ENCODE measurements around the gene PPRC1. TPM values are rescaled to one million over a fixed set of nuclear protein-coding genes. Genes with fewer than 3 reads are reported as not detected.

Gene PPRC1
- total and polyA plus RNA-seq, 10 donors: 12.1 to 52.5 (median 26.5) TPM

DNA sequence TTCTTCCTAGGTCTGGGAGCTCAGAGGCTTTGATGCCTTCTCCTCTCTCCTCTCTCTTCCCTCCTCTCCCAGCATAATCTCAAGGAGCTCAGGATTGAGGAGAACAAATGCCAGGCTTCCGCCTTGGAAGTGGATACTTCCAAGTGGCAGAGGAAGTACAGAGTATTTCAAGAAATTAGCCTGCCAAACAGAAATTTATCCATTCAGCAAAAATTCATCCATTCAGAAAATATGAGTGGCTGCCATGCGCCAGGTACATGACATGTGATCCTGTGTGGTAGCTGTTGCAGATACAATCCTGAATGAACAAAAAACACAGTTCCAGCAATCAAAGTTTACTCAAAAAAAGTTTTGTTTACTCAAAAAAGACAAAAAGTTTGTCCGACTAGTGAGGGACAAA, 37.8 kb downstream of the PPRC1 start:
- Histone ChIP-seq H3K27ac (no peak overlapping the region), H3K27me3 (replicated peaks in 1 of 7) (no peaks in the 10 kb centered on the region), H3K36me3 (no peaks in the 10 kb centered on the region), H3K4me1 (peaks cover 6 to 31% (median 14%) of the 10 kb centered on the region in 6 donors), H3K9me3 (no peaks in the 10 kb centered on the region), H3K4me3 (no peak overlapping the region)
- no peak for DNase-seq
- TF ChIP-seq, protein P1, sequence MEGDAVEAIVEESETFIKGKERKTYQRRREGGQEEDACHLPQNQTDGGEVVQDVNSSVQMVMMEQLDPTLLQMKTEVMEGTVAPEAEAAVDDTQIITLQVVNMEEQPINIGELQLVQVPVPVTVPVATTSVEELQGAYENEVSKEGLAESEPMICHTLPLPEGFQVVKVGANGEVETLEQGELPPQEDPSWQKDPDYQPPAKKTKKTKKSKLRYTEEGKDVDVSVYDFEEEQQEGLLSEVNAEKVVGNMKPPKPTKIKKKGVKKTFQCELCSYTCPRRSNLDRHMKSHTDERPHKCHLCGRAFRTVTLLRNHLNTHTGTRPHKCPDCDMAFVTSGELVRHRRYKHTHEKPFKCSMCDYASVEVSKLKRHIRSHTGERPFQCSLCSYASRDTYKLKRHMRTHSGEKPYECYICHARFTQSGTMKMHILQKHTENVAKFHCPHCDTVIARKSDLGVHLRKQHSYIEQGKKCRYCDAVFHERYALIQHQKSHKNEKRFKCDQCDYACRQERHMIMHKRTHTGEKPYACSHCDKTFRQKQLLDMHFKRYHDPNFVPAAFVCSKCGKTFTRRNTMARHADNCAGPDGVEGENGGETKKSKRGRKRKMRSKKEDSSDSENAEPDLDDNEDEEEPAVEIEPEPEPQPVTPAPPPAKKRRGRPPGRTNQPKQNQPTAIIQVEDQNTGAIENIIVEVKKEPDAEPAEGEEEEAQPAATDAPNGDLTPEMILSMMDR (IDR thresholded peaks at IDR 0.05 in 8 of 11, conservative IDR thresholded peaks at IDR 0.05 in 3 of 11): no peak
- no peak for TF ChIP-seq POLR2AphosphoS5 (IDR thresholded peaks at IDR 0.05)
- no peak for TF ChIP-seq POLR2A (IDR thresholded peaks at IDR 0.05)
- intact Hi-C loops (cut with DNase I; ENCODE audit: low total_unique reads): no loop called here
- WGBS, 5 donors: 54 to 87% (median 66%) methylated on average over 3 of the region's 3 CpGs

DNA sequence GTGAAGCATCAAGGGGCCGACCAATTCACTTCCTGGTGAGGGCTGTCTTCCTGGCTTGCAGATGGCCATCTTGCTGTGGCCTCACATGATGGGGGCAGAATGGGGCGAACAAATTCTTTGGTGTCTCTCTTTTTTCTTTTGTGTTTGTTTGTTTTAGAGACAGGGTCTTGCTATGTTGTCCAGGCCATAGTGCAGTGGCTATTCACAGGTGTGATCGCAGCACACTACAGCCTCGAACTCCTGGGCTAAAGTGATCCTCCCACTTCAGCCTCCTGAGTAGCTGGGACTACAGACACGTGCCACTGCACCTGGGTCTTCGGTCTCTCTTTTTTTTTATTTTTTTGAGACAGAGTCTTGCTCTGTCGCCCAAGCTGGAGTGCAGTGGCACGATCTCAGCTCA, 39.4 kb downstream of the PPRC1 start:
- DNase-seq: no peak
- H3K36me3 ChIP-seq: no peaks in the 10 kb centered on the region
- no peaks in the 10 kb centered on the region for H3K9me3 ChIP-seq
- TF ChIP-seq, protein P1 (IDR thresholded peaks at IDR 0.05 in 8 of 11, conservative IDR thresholded peaks at IDR 0.05 in 3 of 11): no peak
- TF ChIP-seq POLR2A (IDR thresholded peaks at IDR 0.05) (no peak), POLR2AphosphoS5 (IDR thresholded peaks at IDR 0.05) (no peak)
- peaks cover 0 to 4% (median 0%) of the 10 kb centered on the region in 7 donors for H3K27me3 ChIP-seq (replicated peaks in 1 of 7)
- no peak overlapping the region for H3K27ac ChIP-seq
- H3K4me1 ChIP-seq: peaks cover 6 to 25% (median 14%) of the 10 kb centered on the region in 6 donors
- no peak overlapping the region for H3K4me3 ChIP-seq
- 78 to 89% (median 85%) methylated on average over 8 of the region's 8 CpGs for WGBS, 5 donors
- intact Hi-C loops (cut with DNase I; ENCODE audit: low total_unique reads): no loop called here

DNA sequence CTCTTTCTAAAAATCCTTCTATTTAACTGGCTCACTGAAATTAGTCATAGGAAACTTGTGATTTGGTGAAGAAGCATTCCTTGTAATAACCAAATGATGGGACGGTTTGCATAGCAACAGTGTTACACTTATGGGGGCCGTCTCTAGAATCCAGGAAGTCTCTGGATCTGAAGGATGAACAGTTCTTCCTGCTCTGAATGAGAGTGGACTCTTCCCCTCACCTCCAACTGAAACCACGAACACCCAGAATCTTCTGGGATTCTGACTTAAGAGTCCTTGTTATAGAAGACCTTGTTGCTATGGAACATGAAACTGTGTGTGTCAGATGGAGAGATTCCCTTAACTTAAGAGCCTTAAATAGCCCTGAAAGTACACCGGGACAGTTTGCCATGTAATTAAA, 42.6 kb downstream of the PPRC1 start:
- intact Hi-C loops (cut with DNase I; ENCODE audit: low total_unique reads): no loop called here
- Histone ChIP-seq H3K27me3 (replicated peaks in 1 of 7) (peaks cover 0 to 5% (median 0%) of the 10 kb centered on the region in 7 donors), H3K4me3 (no peak overlapping the region), H3K36me3 (no peaks in the 10 kb centered on the region), H3K27ac (no peak overlapping the region), H3K4me1 (peaks cover 0 to 2% (median 0%) of the 10 kb centered on the region in 6 donors), H3K9me3 (no peaks in the 10 kb centered on the region)
- TF ChIP-seq, protein P1 (IDR thresholded peaks at IDR 0.05 in 8 of 11, conservative IDR thresholded peaks at IDR 0.05 in 3 of 11): no peak
- TF ChIP-seq POLR2AphosphoS5 (IDR thresholded peaks at IDR 0.05) (no peak), POLR2A (IDR thresholded peaks at IDR 0.05) (no peak)
- no peak for DNase-seq
- WGBS, 5 donors: 51 to 64% (median 52%) methylated on average over 4 of the region's 4 CpGs

DNA sequence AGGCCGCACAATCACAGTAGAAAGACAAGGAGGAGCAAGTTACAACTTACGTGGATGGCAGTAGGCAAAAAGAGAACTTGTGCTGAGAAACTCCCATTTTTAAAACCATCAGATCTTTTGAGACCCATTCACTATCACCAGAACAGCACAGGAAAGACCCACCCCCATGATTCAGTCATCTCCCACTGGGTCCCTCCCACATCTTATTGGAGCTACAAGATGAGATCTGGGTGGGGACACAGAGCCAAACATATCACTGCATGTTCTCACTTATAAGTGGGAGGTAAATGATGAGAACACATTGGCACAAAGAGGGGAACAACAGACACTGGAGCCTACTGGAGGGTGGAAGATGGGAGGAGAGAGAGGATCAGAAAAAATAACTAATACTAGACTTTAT, 51.8 kb downstream of the PPRC1 start:
- H3K27me3 ChIP-seq (replicated peaks in 1 of 7): no peaks in the 10 kb centered on the region
- H3K9me3 ChIP-seq: peaks cover 0 to 7% (median 0%) of the 10 kb centered on the region in 8 donors
- no peaks in the 10 kb centered on the region for H3K36me3 ChIP-seq
- peaks cover 0 to 16% (median 13%) of the 10 kb centered on the region in 6 donors for H3K4me1 ChIP-seq
- 79 to 95% (median 89%) methylated on average over 2 of the region's 2 CpGs for WGBS, 5 donors
- TF ChIP-seq POLR2A (IDR thresholded peaks at IDR 0.05) (no peak), POLR2AphosphoS5 (IDR thresholded peaks at IDR 0.05) (no peak)
- H3K27ac ChIP-seq: no peak overlapping the region
- DNase-seq: no peak
- intact Hi-C loops (cut with DNase I; ENCODE audit: low total_unique reads): no loop called here
- H3K4me3 ChIP-seq: no peak overlapping the region

DNA sequence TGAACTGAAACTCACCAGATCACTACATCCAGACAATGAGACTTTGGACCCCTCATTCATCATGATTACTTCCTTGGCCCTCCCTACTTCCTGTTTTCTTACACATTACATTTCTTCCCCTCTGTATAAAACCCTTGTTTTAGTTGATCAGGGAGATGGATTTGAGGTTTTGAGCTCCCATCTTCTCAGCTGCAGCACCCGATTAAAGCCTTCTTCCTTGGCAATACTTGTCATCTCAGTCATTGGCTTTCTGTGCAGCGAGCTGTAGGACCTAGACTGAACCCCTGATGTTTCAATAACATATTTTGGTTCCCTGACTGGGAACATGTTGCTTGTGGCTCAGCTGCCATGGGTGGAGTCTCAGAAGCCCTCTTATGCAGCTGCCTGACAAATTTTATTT, 52.4 kb downstream of the PPRC1 start:
- 61 to 77% (median 69%) methylated on average over 2 of the region's 2 CpGs for WGBS, 5 donors
- Histone ChIP-seq H3K36me3 (no peaks in the 10 kb centered on the region), H3K4me1 (peaks cover 0 to 21% (median 14%) of the 10 kb centered on the region in 6 donors), H3K27me3 (replicated peaks in 1 of 7) (no peaks in the 10 kb centered on the region), H3K27ac (peak overlapping the region in 4 of 8 donors; percentile 46 to 72 (median 56)), H3K9me3 (peaks cover 0 to 9% (median 3%) of the 10 kb centered on the region in 8 donors), H3K4me3 (no peak overlapping the region)
- intact Hi-C loops (cut with DNase I; ENCODE audit: low total_unique reads): no loop called here
- no peak for DNase-seq
- TF ChIP-seq POLR2AphosphoS5 (IDR thresholded peaks at IDR 0.05) (no peak), POLR2A (IDR thresholded peaks at IDR 0.05) (no peak)
- TF ChIP-seq, protein P1 (IDR thresholded peaks at IDR 0.05 in 8 of 11, conservative IDR thresholded peaks at IDR 0.05 in 3 of 11): no peak

Data from spleen (tissue), 11 donors.